ENCODE data around the gene SPINK8. TPM values are rescaled to one million over a fixed set of nuclear protein-coding genes. Genes with fewer than 3 reads are reported as not detected.

SPINK8 gene
- total RNA-seq, 1 donor from 2014 or later = not detected

DNA sequence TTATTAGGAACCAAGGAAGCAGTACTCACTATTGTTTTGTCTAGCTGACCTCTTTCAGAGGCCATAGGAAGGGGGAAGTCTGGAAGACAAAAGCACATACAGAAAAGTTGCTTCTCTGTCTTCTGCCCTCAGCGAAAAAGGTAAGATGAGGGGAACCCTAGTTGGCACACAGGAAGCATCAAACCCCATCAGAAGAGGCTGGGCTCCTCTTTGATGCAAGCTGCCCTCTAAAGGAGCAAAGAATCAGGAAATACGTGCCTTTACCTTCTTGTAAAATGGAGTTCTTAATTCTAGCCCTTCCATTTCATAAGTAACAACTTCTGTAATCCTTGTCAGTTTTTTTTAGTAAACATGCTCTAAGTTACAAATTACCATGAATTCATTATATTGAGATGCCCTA lies 12.5 kb downstream of the SPINK8 start:
- Mint-ChIP-seq H3K27ac (no peak overlapping the region), H3K4me1 (no peaks in the 10 kb centered on the region), H3K4me3 (no peak overlapping the region), H3K36me3 (ENCODE audit: low read depth) (peaks cover 3% of the 10 kb centered on the region), H3K27me3 (peaks cover 20% of the 10 kb centered on the region), H3K9me3 (peaks cover 11% of the 10 kb centered on the region)
- intact Hi-C loops (cut with micrococcal nuclease) = no loop called here
- POLR2A ChIA-PET = no interaction called here
- ATAC-seq (ENCODE audit: low read depth) = no peak
- CTCF ChIA-PET = no interaction called here
- no peak for DNase-seq
- TF ChIP-seq, protein P1, sequence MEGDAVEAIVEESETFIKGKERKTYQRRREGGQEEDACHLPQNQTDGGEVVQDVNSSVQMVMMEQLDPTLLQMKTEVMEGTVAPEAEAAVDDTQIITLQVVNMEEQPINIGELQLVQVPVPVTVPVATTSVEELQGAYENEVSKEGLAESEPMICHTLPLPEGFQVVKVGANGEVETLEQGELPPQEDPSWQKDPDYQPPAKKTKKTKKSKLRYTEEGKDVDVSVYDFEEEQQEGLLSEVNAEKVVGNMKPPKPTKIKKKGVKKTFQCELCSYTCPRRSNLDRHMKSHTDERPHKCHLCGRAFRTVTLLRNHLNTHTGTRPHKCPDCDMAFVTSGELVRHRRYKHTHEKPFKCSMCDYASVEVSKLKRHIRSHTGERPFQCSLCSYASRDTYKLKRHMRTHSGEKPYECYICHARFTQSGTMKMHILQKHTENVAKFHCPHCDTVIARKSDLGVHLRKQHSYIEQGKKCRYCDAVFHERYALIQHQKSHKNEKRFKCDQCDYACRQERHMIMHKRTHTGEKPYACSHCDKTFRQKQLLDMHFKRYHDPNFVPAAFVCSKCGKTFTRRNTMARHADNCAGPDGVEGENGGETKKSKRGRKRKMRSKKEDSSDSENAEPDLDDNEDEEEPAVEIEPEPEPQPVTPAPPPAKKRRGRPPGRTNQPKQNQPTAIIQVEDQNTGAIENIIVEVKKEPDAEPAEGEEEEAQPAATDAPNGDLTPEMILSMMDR (IDR thresholded peaks at IDR 0.05) = no peak

DNA sequence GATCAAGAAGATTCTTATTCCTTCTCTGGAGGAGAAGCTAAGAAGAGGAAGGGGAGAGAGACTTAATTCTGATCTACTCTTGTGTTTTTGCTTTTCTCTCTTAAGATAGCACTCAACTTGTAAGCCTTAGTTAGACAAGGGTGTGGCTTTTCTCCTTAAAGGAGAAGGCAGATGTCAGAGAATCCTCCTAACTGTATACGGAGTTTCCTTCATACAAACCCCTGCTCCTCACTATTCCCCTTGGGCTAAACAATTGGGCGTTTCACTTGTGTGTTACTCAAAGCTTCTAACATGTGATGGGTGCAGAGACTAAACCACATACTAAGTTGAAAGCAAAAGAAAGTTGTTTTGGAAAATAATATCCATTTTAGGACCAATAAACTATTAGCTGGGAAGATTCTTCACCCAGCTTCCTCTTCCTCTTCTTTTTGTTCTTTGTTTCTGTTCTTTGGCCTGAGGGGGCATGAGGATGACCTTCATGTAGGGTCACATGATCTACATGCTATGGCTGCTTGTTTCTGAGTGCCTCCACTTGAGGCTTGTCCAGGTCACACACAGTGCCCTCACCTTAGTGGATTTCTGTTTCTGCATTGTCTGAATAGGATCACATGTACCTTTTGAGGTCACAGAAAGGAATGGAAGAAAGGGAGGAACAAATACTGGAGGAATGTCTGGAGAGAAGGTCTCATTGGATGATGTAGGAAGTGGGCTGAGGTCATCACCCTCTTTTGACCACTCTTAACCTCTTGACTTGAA lies 14.6 kb downstream of the SPINK8 start:
- no peak overlapping the region for H3K27ac Mint-ChIP-seq
- CTCF ChIA-PET = no interaction called here
- H3K4me1 Mint-ChIP-seq = no peaks in the 10 kb centered on the region

DNA sequence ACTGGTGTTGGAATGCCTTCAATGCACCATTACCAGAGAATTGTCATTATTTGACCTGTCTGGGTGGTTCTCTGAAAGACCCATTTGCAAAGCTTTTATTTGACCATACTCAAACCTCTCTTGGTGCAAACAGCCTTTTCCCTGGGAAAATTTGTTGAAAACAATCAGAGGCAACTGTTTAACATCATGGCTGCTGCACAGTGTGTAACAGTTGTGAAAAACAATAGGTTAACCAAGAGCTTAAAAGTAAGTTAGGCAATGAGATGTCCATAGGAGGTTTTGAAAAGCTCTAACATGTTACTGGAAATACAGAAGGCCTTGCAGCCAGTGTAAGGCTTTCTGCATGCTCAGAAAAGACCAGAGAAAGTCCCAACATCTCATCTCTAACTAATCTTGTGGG lies 18.9 kb downstream of the SPINK8 start:
- ChIA-PET POLR2A (no interaction called here), CTCF (no interaction called here)

More for the DNA sequence above, 14.6 kb downstream of the SPINK8 start:
- ATAC-seq (ENCODE audit: low read depth) (no peak), DNase-seq (no peak)
- intact Hi-C loops (cut with micrococcal nuclease) = no loop called here
- H3K27me3 Mint-ChIP-seq = peaks cover 11% of the 10 kb centered on the region
- peaks cover 6% of the 10 kb centered on the region for H3K36me3 Mint-ChIP-seq (ENCODE audit: low read depth)
- no peak overlapping the region for H3K4me3 Mint-ChIP-seq
- TF ChIP-seq, protein P1 (IDR thresholded peaks at IDR 0.05) = no peak
- POLR2A ChIA-PET = no interaction called here
- H3K9me3 Mint-ChIP-seq = peaks cover 9% of the 10 kb centered on the region

DNA sequence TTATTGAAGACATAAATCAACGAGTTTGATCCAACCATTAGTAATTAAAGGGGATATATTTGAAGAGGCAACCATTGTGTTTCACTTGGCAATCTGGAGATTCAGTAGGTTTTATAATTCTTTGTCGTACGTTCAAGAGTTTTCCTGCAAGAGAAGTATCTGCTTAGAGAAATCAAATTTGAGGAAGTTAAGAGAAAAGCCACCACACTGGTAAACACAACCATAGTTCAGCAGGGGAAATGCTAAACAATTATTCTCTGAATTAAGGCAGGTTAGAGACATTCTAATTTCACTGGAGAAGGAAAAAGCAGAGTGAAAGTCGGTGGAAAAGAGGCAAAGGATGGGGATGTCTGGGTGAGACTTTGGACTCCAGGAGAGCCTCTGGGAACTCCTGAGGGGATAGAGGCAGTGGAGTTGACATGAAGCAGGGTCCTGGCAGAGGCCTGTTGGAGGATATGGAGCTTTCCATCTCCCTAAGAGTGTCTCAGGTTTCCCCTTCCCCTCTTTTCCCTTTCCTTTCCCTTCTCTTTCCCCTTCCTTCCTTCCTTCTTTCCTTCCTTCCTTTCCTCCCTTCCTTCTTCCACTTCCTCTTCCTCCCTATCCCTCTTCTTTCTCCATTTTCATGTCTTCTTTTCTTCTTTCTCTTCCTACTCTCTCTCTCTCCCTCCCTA lies 26.5 kb downstream of the SPINK8 start:
- DNase-seq = no peak
- Mint-ChIP-seq H3K27me3 (no peaks in the 10 kb centered on the region), H3K4me3 (no peak overlapping the region), H3K27ac (no peak overlapping the region), H3K4me1 (peaks cover 26% of the 10 kb centered on the region), H3K9me3 (no peaks in the 10 kb centered on the region), H3K36me3 (ENCODE audit: low read depth) (peaks cover under 1% of the 10 kb centered on the region)
- CTCF ChIA-PET = no interaction called here
- intact Hi-C loops (cut with micrococcal nuclease) = no loop called here
- POLR2A ChIA-PET = no interaction called here
- TF ChIP-seq, protein P1 (IDR thresholded peaks at IDR 0.05) = no peak
- no peak for ATAC-seq (ENCODE audit: low read depth)

More for the DNA sequence above, 18.9 kb downstream of the SPINK8 start:
- peaks cover 12% of the 10 kb centered on the region for H3K9me3 Mint-ChIP-seq
- intact Hi-C loops (cut with micrococcal nuclease) = no loop called here
- DNase-seq = no peak
- H3K36me3 Mint-ChIP-seq (ENCODE audit: low read depth) = peaks cover 6% of the 10 kb centered on the region
- no peaks in the 10 kb centered on the region for H3K4me1 Mint-ChIP-seq
- TF ChIP-seq, protein P1 (IDR thresholded peaks at IDR 0.05) = no peak
- H3K27me3 Mint-ChIP-seq = peaks cover 6% of the 10 kb centered on the region
- no peak for ATAC-seq (ENCODE audit: low read depth)
- H3K27ac Mint-ChIP-seq = no peak overlapping the region
- no peak overlapping the region for H3K4me3 Mint-ChIP-seq

DNA sequence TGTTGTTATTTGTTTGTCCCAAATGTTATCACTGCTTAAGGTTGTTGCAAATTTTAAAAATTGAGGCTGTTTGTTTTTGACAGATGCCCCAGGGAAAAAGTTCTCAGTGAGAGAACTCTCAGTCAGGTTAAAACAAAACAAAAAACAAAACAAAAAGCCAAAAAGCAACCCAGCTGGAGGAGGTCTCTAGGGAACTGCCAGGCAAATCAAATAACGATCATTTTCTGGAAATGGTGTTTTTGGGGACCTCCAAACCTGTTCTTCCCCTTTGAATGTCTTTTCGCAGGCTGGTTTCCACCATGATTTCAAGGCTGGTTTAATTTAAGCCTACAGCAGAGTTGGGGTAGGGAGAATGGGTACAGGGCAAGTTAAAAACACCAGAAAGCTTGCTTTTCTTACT lies 27.2 kb downstream of the SPINK8 start:
- CTCF ChIA-PET = no interaction called here
- POLR2A ChIA-PET = no interaction called here

More for the DNA sequence above, 27.2 kb downstream of the SPINK8 start:
- DNase-seq = no peak
- no peaks in the 10 kb centered on the region for H3K9me3 Mint-ChIP-seq
- peak overlapping the region; percentile 9 for H3K27ac Mint-ChIP-seq
- TF ChIP-seq, protein P1 (IDR thresholded peaks at IDR 0.05) = no peak
- H3K4me1 Mint-ChIP-seq = peaks cover 31% of the 10 kb centered on the region
- H3K27me3 Mint-ChIP-seq = no peaks in the 10 kb centered on the region
- ATAC-seq (ENCODE audit: low read depth) = no peak
- intact Hi-C loops (cut with micrococcal nuclease) = no loop called here
- H3K36me3 Mint-ChIP-seq (ENCODE audit: low read depth) = peaks cover 5% of the 10 kb centered on the region
- no peak overlapping the region for H3K4me3 Mint-ChIP-seq
